KOPT-K1 (cell line): ENCODE data around the gene LIFR.

Source experiments
- H3K27ac ChIP-seq: fragments of 200-600 bp; sonication (generic); 2 replicates; pipeline ENCODE4 v1.5.1; 2016; ENCODE audit warnings: antibody characterized with exemption, mild to moderate bottlenecking, low read depth, low read length; ENCODE audit not compliant: poor library complexity, severe bottlenecking
- H3K36me3 ChIP-seq: fragments of 200-600 bp; sonication (generic); 2 replicates; pipeline ENCODE4 v1.5.1; 2017; ENCODE audit warnings: antibody characterized with exemption, mild to moderate bottlenecking, low read length, moderate library complexity; ENCODE audit not compliant: insufficient read depth
- H3K9me3 ChIP-seq: fragments of 200-600 bp; sonication (generic); 2 replicates; pipeline ENCODE4 v1.5.1; 2017; ENCODE audit warnings: antibody characterized with exemption, low read length, mild to moderate bottlenecking; ENCODE audit not compliant: insufficient read depth, poor library complexity, severe bottlenecking

Gene LIFR

GRCh38 chr5:38478166-38478565, 78.3 kb downstream of the LIFR start:
- H3K27ac ChIP-seq: no peak overlapping the region
- no peaks in the 10 kb centered on the region for H3K36me3 ChIP-seq
- H3K9me3 ChIP-seq: no peaks in the 10 kb centered on the region

GRCh38 chr5:38473008-38473407, 83.4 kb downstream of the LIFR start:
- Histone ChIP-seq H3K9me3 (no peaks in the 10 kb centered on the region), H3K27ac (no peak overlapping the region), H3K36me3 (no peaks in the 10 kb centered on the region)

- H3K27ac ChIP-seq: no peak overlapping the region
- no peaks in the 10 kb centered on the region for H3K36me3 ChIP-seq
These were observed 83.9 kb downstream of the LIFR start for GRCh38 chr5:38472541-38472940.

GRCh38 chr5:38471709-38472108, 84.7 kb downstream of the LIFR start:
- no peaks in the 10 kb centered on the region for H3K36me3 ChIP-seq
- H3K9me3 ChIP-seq: no peaks in the 10 kb centered on the region
- H3K27ac ChIP-seq: no peak overlapping the region

More at GRCh38 chr5:38472541-38472940, 83.9 kb downstream of the LIFR start:
- H3K9me3 ChIP-seq: no peaks in the 10 kb centered on the region

GRCh38 chr5:38469707-38470267, 86.7 kb downstream of the LIFR start:
- Histone ChIP-seq H3K9me3 (no peaks in the 10 kb centered on the region), H3K27ac (no peak overlapping the region), H3K36me3 (no peaks in the 10 kb centered on the region)

GRCh38 chr5:38468978-38469706, 87.3 kb downstream of the LIFR start:
- H3K9me3 ChIP-seq: no peaks in the 10 kb centered on the region
- no peak overlapping the region for H3K27ac ChIP-seq
- H3K36me3 ChIP-seq: no peaks in the 10 kb centered on the region

- H3K27ac ChIP-seq: no peak overlapping the region
- H3K9me3 ChIP-seq: no peaks in the 10 kb centered on the region
- H3K36me3 ChIP-seq: no peaks in the 10 kb centered on the region
These were observed 88.2 kb downstream of the LIFR start for GRCh38 chr5:38468202-38468673.

- no peak overlapping the region for H3K27ac ChIP-seq
- H3K36me3 ChIP-seq: no peaks in the 10 kb centered on the region
- H3K9me3 ChIP-seq: no peaks in the 10 kb centered on the region
These were observed 88.9 kb downstream of the LIFR start for GRCh38 chr5:38467353-38468040.

GRCh38 chr5:38466424-38467189, 89.8 kb downstream of the LIFR start:
- Histone ChIP-seq H3K27ac (no peak overlapping the region), H3K36me3 (no peaks in the 10 kb centered on the region), H3K9me3 (no peaks in the 10 kb centered on the region)

GRCh38 chr5:38465702-38466423, 90.6 kb downstream of the LIFR start:
- H3K9me3 ChIP-seq: no peaks in the 10 kb centered on the region
- H3K36me3 ChIP-seq: no peaks in the 10 kb centered on the region
- H3K27ac ChIP-seq: no peak overlapping the region

GRCh38 chr5:38465061-38465460, 91.4 kb downstream of the LIFR start:
- H3K27ac ChIP-seq: no peak overlapping the region

GRCh38 chr5:38463634-38464521, 92.6 kb downstream of the LIFR start:
- no peak overlapping the region for H3K27ac ChIP-seq
- no peaks in the 10 kb centered on the region for H3K36me3 ChIP-seq
- H3K9me3 ChIP-seq: no peaks in the 10 kb centered on the region

More at GRCh38 chr5:38465061-38465460, 91.4 kb downstream of the LIFR start:
- H3K9me3 ChIP-seq: no peaks in the 10 kb centered on the region
- no peaks in the 10 kb centered on the region for H3K36me3 ChIP-seq

- Histone ChIP-seq H3K36me3 (no peaks in the 10 kb centered on the region), H3K9me3 (no peaks in the 10 kb centered on the region), H3K27ac (no peak overlapping the region)
These were observed 93.3 kb downstream of the LIFR start for GRCh38 chr5:38462976-38463633.
